ENCODE measurements around the gene TRIP10. TPM values are rescaled to one million over a fixed set of nuclear protein-coding genes. Genes with fewer than 3 reads are reported as not detected.

The TRIP10 gene
- total RNA-seq, 1 experiment from 2014 or later = 107 TPM

- no peak for TF ChIP-seq CTCF (IDR thresholded peaks at IDR 0.05; ENCODE audit: insufficient read depth in 1 of 2, low read depth in 1 of 2, low read length in 1 of 2, severe bottlenecking in 1 of 2, unreplicated experiment in 1 of 2)
- H3K27me3 Mint-ChIP-seq (ENCODE audit: insufficient read depth, unreplicated experiment) = no peaks in the 10 kb centered on the region
- ChIA-PET POLR2A (no interaction called here), CTCF (no interaction called here)
- DNase-seq = no peak
- intact Hi-C loops (cut with micrococcal nuclease; ENCODE audit: unreplicated experiment) = no loop called here
- Histone ChIP-seq H3K27me3 (replicated peaks; ENCODE audit: control insufficient read depth, insufficient read depth, low read length) (no peaks in the 10 kb centered on the region), H3K9me3 (no peaks in the 10 kb centered on the region), H3K4me3 (ENCODE audit: low read depth, low read length) (no peak overlapping the region), H3K4me1 (peaks cover 11% of the 10 kb centered on the region), H3K36me3 (ENCODE audit: control insufficient read depth, insufficient read depth, low read length) (no peaks in the 10 kb centered on the region)
- H3K36me3 Mint-ChIP-seq (ENCODE audit: insufficient read depth, unreplicated experiment) = peaks cover 6% of the 10 kb centered on the region
- no peak overlapping the region for H3K4me3 Mint-ChIP-seq (ENCODE audit: unreplicated experiment)
- BruUV-seq (replicated peaks) = no TSS peak
- H3K9me3 Mint-ChIP-seq (ENCODE audit: unreplicated experiment) = peaks cover 15% of the 10 kb centered on the region
- no peak overlapping the region for H3K27ac Mint-ChIP-seq (ENCODE audit: unreplicated experiment)
- H3K4me1 Mint-ChIP-seq (ENCODE audit: low read depth, unreplicated experiment) = peaks cover 18% of the 10 kb centered on the region
Measured at GRCh38 chr19:6721138-6721474, 18.4 kb upstream of the TRIP10 start.

DNA sequence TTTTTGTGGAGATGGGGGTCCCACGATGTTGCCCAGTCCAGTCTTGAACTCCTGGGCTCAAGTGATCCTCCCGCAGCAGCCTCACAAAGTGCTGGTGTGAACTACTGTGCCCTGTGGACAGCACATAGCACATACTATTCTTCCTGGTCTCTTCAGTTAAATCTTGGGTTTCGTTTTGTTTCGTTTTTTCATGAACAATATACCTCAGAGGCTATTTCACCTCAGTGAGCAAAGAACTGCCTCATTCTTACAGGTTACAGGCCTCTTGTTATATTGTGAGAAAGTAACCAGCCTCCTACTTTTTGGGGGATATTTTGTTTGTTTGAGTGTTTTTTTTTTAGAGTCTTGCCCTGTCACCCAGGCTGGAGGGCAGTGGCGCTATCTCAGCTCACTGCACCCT is 17.7 kb upstream of the TRIP10 start:
- Histone ChIP-seq H3K4me3 (ENCODE audit: low read depth, low read length) (no peak overlapping the region), H3K4me1 (peaks cover 11% of the 10 kb centered on the region), H3K9me3 (no peaks in the 10 kb centered on the region), H3K36me3 (ENCODE audit: control insufficient read depth, insufficient read depth, low read length) (no peaks in the 10 kb centered on the region), H3K27me3 (replicated peaks; ENCODE audit: control insufficient read depth, insufficient read depth, low read length) (no peaks in the 10 kb centered on the region)
- TF ChIP-seq CTCF (IDR thresholded peaks at IDR 0.05; ENCODE audit: insufficient read depth in 1 of 2, low read depth in 1 of 2, low read length in 1 of 2, severe bottlenecking in 1 of 2, unreplicated experiment in 1 of 2) = no peak
- Mint-ChIP-seq H3K4me3 (ENCODE audit: unreplicated experiment) (no peak overlapping the region), H3K36me3 (ENCODE audit: insufficient read depth, unreplicated experiment) (peaks cover 6% of the 10 kb centered on the region), H3K4me1 (ENCODE audit: low read depth, unreplicated experiment) (peaks cover 18% of the 10 kb centered on the region), H3K27me3 (ENCODE audit: insufficient read depth, unreplicated experiment) (no peaks in the 10 kb centered on the region), H3K27ac (ENCODE audit: unreplicated experiment) (no peak overlapping the region), H3K9me3 (ENCODE audit: unreplicated experiment) (peaks cover 14% of the 10 kb centered on the region)
- ChIA-PET CTCF (no interaction called here), POLR2A (no interaction called here)
- intact Hi-C loops (cut with micrococcal nuclease; ENCODE audit: unreplicated experiment) = no loop called here
- BruUV-seq (replicated peaks) = no TSS peak
- no peak for DNase-seq

DNA sequence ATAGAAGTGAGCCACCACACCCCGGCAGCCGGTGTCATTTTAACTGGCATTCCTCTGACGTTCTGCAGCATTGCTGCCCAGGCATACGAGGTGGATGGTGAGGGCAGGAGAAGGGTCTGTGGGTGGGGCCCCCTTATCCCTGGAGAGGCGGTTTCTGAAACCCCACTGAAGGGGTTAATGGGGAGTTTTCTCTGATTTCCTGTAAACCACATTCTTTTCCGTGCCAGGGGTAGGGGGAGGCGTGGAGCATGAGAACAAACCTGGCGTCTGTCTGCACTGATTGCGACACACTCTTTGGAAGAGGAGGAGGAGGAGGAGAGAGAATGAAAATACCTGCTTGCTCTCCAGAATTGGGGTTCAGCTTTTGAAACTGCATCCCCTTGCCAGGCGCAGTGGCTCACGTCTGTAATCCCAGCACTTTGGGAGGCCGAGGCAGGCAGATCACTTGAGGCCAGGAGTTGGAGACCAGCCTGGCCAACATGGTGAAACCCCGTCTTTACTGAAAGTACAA is 16.3 kb upstream of the TRIP10 start:
- H3K36me3 Mint-ChIP-seq (ENCODE audit: insufficient read depth, unreplicated experiment) = no peaks in the 10 kb centered on the region
- H3K4me3 Mint-ChIP-seq (ENCODE audit: unreplicated experiment) = peak overlapping the region; percentile 40
- peaks cover 12% of the 10 kb centered on the region for H3K4me1 Mint-ChIP-seq (ENCODE audit: low read depth, unreplicated experiment)
- peak overlapping the region; percentile 68 for H3K27ac Mint-ChIP-seq (ENCODE audit: unreplicated experiment)
- ChIA-PET CTCF (no interaction called here), POLR2A (interaction anchor here (0.7 kb wide), 1 partner anchor 386 kb away, joined by 6 read pairs; no protein-coding TSS in a partner anchor)
- Histone ChIP-seq H3K4me1 (peaks cover 11% of the 10 kb centered on the region), H3K9me3 (no peaks in the 10 kb centered on the region), H3K4me3 (ENCODE audit: low read depth, low read length) (no peak overlapping the region), H3K27me3 (replicated peaks; ENCODE audit: control insufficient read depth, insufficient read depth, low read length) (no peaks in the 10 kb centered on the region), H3K36me3 (ENCODE audit: control insufficient read depth, insufficient read depth, low read length) (no peaks in the 10 kb centered on the region)
- BruUV-seq (replicated peaks) = no TSS peak
- DNase-seq = no peak
- intact Hi-C loops (cut with micrococcal nuclease; ENCODE audit: unreplicated experiment) = no loop called here
- TF ChIP-seq CTCF (IDR thresholded peaks at IDR 0.05; ENCODE audit: insufficient read depth in 1 of 2, low read depth in 1 of 2, low read length in 1 of 2, severe bottlenecking in 1 of 2, unreplicated experiment in 1 of 2) = no peak
- no peaks in the 10 kb centered on the region for H3K27me3 Mint-ChIP-seq (ENCODE audit: insufficient read depth, unreplicated experiment)
- peaks cover under 1% of the 10 kb centered on the region for H3K9me3 Mint-ChIP-seq (ENCODE audit: unreplicated experiment)
